ACC112 (cell line): Measurements from ENCODE around the gene VAMP1.
A peak's percentile ranks its signal among the peaks of the same experiment; 100 is the strongest.
"Not testable (repeated sequence)": the region's sequence is repeated elsewhere in the genome, so short reads cannot be mapped to it uniquely, and the experiment has no call there.

ENCODE experiments used
- H2AFZ ChIP-seq: fragments of 200-600 bp; sonication (generic); one replicate; pipeline ENCODE4 v1.6.0; 2017; ENCODE audit warnings: antibody characterized with exemption, low read length; ENCODE audit not compliant: unreplicated experiment
- H3K27ac ChIP-seq: fragments of 200-600 bp; sonication (generic); 2 replicates; pipeline ENCODE4 v1.5.1; 2014; ENCODE audit warnings: low read depth, mild to moderate bottlenecking, antibody characterized with exemption, low read length, moderate library complexity
- H3K27me3 ChIP-seq: fragments of 200-600 bp; sonication (generic); 2 replicates; pipeline ENCODE4 v1.6.1; 2014; ENCODE audit warnings: mild to moderate bottlenecking, antibody characterized with exemption, low read length, moderate library complexity, mixed read lengths; ENCODE audit not compliant: insufficient read depth
- H3K36me3 ChIP-seq: fragments of 200-600 bp; sonication (generic); 2 replicates; pipeline ENCODE4 v1.6.1; 2016; ENCODE audit warnings: mild to moderate bottlenecking, antibody characterized with exemption, low read length, moderate library complexity, mixed read lengths; ENCODE audit not compliant: insufficient read depth
- H3K4me1 ChIP-seq: fragments of 200-600 bp; sonication (generic); one replicate; pipeline ENCODE4 v1.6.1; 2016; ENCODE audit warnings: low read length, mixed read lengths; ENCODE audit not compliant: insufficient read depth, unreplicated experiment, control insufficient read depth
- H3K4me3 ChIP-seq: fragments of 200-600 bp; sonication (generic); 2 replicates; pipeline ENCODE4 v1.5.1; 2014; ENCODE audit warnings: mild to moderate bottlenecking, low read depth, low read length
- H3K79me2 ChIP-seq: fragments of 200-600 bp; sonication (generic); one replicate; pipeline ENCODE4 v1.6.0; 2016; ENCODE audit warnings: low read length; ENCODE audit not compliant: control insufficient read depth, unreplicated experiment, insufficient read depth

The VAMP1 gene

DNA sequence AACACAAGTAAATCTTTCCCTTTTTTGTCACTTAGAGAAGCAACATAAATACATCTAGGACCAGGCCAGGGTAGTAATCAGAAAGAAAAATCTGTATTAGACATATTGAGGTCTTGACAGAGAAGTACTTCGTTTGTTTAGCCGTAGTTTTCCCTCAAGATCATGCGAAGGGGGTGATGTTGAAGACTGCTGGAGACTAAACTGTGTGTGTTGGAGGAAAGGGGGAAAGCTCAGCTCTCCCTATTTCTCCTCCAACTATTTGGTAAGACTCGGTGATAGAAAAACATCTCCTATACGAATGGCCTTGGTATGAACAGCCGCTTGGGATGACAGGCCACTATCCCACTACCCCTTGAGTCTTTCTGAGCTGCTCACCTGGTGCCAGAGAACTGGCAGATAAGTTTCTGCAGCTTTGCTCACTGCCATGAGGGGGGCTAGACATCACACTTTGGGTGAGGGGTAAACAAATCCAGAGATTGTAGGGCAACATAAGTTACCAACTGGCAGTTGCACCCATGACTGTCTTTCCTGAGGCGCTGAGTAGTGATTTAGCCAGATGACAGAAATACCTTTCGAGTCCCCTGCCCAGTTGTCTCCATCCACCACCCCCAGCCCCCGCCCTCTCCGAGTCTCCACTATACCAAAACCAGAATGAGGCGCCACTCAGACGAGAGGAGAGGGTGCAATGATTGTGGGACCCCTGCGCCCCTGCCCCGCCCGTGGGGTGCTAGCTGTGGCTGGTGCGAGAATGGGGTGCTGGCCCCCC, 685 bp downstream of the VAMP1 start:
- Histone ChIP-seq H2AFZ (peak overlapping the region; percentile 58), H3K27ac (peak overlapping the region; percentile 69; the same call in 1 of the 2 replicates)

DNA sequence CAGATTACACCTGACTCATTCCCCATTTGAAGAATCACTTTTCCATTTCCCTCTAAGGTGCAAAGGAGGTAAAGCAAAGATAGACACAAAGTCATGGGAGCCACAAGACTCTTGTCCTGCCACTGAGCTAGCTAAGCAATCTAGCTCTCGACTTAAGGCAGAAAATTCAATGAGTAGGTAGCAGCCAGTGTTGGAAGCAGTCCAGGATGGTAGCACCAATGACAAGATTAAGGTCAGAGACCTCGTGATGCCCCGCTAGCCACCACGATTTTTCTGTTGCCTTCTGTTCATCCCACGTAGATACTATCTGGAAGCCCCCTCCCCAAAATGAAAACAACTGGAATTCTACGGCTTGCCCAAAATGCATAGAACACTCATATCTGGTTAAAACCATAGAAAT, 1.4 kb downstream of the VAMP1 start:
- no peak overlapping the region for H2AFZ ChIP-seq
- H3K27ac ChIP-seq: no peak overlapping the region
- no peaks in the 10 kb centered on the region for H3K27me3 ChIP-seq
- H3K4me1 ChIP-seq: peaks cover 27% of the 10 kb centered on the region
- H3K79me2 ChIP-seq: peaks cover 26% of the 10 kb centered on the region
- peaks cover 4% of the 10 kb centered on the region; the same call in 1 of the 2 replicates for H3K36me3 ChIP-seq
- peak overlapping the region; percentile 95 for H3K4me3 ChIP-seq

More for the DNA sequence above, 685 bp downstream of the VAMP1 start:
- Histone ChIP-seq H3K36me3 (peaks cover 3% of the 10 kb centered on the region; the same call in 1 of the 2 replicates), H3K27me3 (no peaks in the 10 kb centered on the region), H3K4me1 (peaks cover 27% of the 10 kb centered on the region), H3K4me3 (peak overlapping the region; percentile 95), H3K79me2 (peaks cover 26% of the 10 kb centered on the region)

DNA sequence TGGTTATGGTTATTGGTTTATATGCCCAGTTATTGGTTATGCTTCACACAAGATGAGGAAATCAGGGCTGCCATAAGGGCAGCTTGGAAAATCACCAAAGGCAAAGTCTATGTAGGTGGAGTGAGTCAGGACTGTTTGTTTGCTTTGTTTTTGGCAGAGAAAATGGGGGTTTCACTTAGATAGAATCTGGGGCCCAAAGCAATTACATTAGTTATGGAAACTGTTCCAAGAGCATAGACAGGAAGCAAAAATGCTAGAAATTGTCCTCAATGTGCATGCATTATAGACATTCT, 2.2 kb downstream of the VAMP1 start:
- Histone ChIP-seq H3K27ac (no peak overlapping the region), H3K4me3 (peak overlapping the region; percentile 95; the same call in 1 of the 2 replicates), H3K4me1 (peaks cover 27% of the 10 kb centered on the region), H3K27me3 (no peaks in the 10 kb centered on the region), H3K79me2 (peaks cover 26% of the 10 kb centered on the region), H3K36me3 (peaks cover 5% of the 10 kb centered on the region; the same call in 1 of the 2 replicates), H2AFZ (no peak overlapping the region)

GRCh38 chr12:6467571-6468282, 2.8 kb downstream of the VAMP1 start:
- Histone ChIP-seq H3K79me2 (peaks cover 26% of the 10 kb centered on the region), H3K4me1 (peaks cover 27% of the 10 kb centered on the region)
- H3K4me3 ChIP-seq, H3K27me3 ChIP-seq, H3K27ac ChIP-seq, H2AFZ ChIP-seq, H3K36me3 ChIP-seq: not testable (repeated sequence)

DNA sequence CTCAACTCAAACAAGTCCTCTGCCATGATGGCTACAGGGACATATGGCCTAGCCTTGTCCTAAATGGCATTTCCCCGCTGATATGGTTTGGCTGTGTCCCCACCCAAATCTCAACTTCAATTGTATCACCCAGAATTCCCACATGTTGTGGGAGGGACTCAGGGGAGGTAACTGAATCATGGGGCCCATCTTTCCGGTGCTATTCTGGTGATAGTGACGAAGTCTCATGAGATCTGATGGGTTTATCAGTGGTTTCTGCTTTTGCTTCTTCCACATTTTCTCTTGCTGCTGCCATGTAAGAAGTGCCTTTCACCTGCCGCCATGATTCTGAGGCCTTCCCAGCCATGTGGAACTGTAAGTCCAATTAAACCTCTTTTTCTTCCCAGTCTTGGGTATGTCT, 3.7 kb downstream of the VAMP1 start:
- peaks cover 26% of the 10 kb centered on the region for H3K79me2 ChIP-seq
- H3K36me3 ChIP-seq: peaks cover 12% of the 10 kb centered on the region

GRCh38 chr12:6466184-6466573, 4.3 kb downstream of the VAMP1 start:
- Histone ChIP-seq H3K79me2 (peaks cover 26% of the 10 kb centered on the region), H3K27me3 (no peaks in the 10 kb centered on the region), H2AFZ (no peak overlapping the region), H3K27ac (no peak overlapping the region), H3K4me1 (peaks cover 19% of the 10 kb centered on the region), H3K36me3 (peaks cover 13% of the 10 kb centered on the region), H3K4me3 (no peak overlapping the region)

More for the DNA sequence above, 3.7 kb downstream of the VAMP1 start:
- not testable (repeated sequence) for H3K27ac ChIP-seq, H2AFZ ChIP-seq, H3K4me3 ChIP-seq, H3K27me3 ChIP-seq
- peaks cover 24% of the 10 kb centered on the region for H3K4me1 ChIP-seq

DNA sequence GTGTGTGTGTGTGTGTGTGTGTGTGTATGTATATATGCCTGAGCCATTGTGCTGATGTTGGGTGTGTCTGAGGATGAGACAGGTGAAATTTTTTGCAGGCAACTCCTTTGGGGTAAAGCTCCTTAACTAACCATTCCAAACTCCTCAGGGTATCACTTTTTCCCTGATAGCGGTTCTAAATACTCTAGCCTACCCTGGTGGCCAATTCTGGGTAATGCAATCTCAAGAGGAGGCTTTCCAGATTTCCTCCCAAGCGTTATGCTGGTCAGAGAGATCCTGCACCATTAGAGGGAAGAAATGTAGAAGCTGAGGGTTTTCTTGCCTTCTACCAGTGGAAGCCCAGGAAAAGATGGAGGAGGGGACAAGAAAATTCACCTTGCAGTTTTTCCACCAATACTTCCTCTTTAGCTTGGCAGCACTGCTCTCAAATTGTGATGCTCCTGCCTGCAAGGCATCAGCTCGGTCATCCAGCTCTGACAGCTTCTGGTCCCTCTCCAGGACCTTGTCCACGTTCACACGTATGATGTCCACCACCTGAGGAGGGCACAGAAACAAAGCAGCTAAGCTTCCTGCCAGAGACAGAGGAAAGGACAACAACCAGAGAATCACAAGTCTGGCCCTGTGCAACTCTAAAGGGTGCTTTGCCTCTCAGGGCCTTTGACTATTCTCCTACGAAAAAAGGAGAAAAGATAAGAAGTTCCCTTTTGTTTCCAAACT, 4.9 kb downstream of the VAMP1 start:
- Histone ChIP-seq H3K36me3 (peaks cover 15% of the 10 kb centered on the region), H3K4me1 (peaks cover 18% of the 10 kb centered on the region), H2AFZ (no peak overlapping the region), H3K79me2 (peaks cover 26% of the 10 kb centered on the region), H3K27ac (no peak overlapping the region), H3K27me3 (no peaks in the 10 kb centered on the region), H3K4me3 (no peak overlapping the region)

- H3K4me3 ChIP-seq: no peak overlapping the region
- no peaks in the 10 kb centered on the region for H3K27me3 ChIP-seq
- H2AFZ ChIP-seq: no peak overlapping the region
- H3K4me1 ChIP-seq: peaks cover 18% of the 10 kb centered on the region
- peaks cover 19% of the 10 kb centered on the region for H3K79me2 ChIP-seq
- H3K36me3 ChIP-seq: peaks cover 15% of the 10 kb centered on the region
- no peak overlapping the region for H3K27ac ChIP-seq
Measured at GRCh38 chr12:6464531-6464930, 5.9 kb downstream of the VAMP1 start.

DNA sequence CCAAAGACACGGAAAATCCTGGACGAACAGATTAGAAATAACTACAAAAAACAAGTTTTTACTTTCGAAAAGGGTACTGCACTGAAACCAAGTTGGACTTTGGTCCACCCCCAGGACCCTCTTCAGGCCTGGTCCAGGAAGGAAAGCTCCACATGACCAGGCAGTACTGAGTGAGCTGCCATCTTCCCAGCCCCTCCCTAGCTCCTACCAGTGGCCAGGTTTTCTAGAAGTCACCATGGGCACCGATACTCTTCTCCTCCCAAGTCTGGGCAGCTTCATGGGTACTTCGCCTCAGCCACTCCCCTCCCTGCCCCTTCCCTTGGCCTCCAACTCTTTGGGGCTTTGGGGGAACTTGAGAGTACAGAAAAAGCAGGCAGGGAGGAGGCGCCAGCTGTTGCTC, 6.6 kb downstream of the VAMP1 start:
- H2AFZ ChIP-seq: no peak overlapping the region
- no peak overlapping the region for H3K4me3 ChIP-seq
- H3K27ac ChIP-seq: no peak overlapping the region
- H3K79me2 ChIP-seq: peaks cover 12% of the 10 kb centered on the region
- H3K27me3 ChIP-seq: no peaks in the 10 kb centered on the region
- peaks cover 19% of the 10 kb centered on the region for H3K36me3 ChIP-seq
- H3K4me1 ChIP-seq: peaks cover 11% of the 10 kb centered on the region

GRCh38 chr12:6463216-6463615, 7.3 kb downstream of the VAMP1 start:
- H3K79me2 ChIP-seq: peaks cover 6% of the 10 kb centered on the region
- no peak overlapping the region for H2AFZ ChIP-seq
- H3K27ac ChIP-seq: no peak overlapping the region
- H3K27me3 ChIP-seq: no peaks in the 10 kb centered on the region
- H3K4me1 ChIP-seq: peaks cover 5% of the 10 kb centered on the region
- peaks cover 22% of the 10 kb centered on the region for H3K36me3 ChIP-seq
- H3K4me3 ChIP-seq: no peak overlapping the region
